Vagina (tissue), 2 donors: ENCODE data around the gene RPL27A.

Source experiments
- CTCF ChIP-seq, 3 experiments: fragments of 450-650 bp in 2 of 3; fragments of 200-600 bp in 1 of 3; sonication (generic) in 1 of 3; IDR thresholded peaks; one replicate each; pipeline ENCODE4 v1.5.1; 2017 to 2019; ENCODE audit warnings: antibody characterized with exemption in 3 of 3, mild to moderate bottlenecking in 2 of 3, moderate library complexity in 2 of 3
- POLR2A ChIP-seq, 2 donors: fragments of 450-650 bp; IDR thresholded peaks; one replicate each; pipeline ENCODE4 v1.6.1; 2017; ENCODE audit warnings: antibody characterized with exemption in 2 of 2, mild to moderate bottlenecking in 2 of 2, moderate library complexity in 2 of 2
- POLR2AphosphoS5 ChIP-seq, 2 donors: sonication (generic); formaldehyde crosslinking; IDR thresholded peaks; one replicate each; pipeline ENCODE4 v1.9.0; 2017; ENCODE audit warnings: antibody characterized with exemption in 2 of 2, mild to moderate bottlenecking in 2 of 2, low read depth in 1 of 2; ENCODE audit not compliant: insufficient read depth in 1 of 2

- no peak for TF ChIP-seq CTCF (IDR thresholded peaks at IDR 0.05)
- TF ChIP-seq POLR2AphosphoS5 (IDR thresholded peaks at IDR 0.05; ENCODE audit: insufficient read depth in 1 of 2, low read depth in 1 of 2), result no peak
- TF ChIP-seq POLR2A (IDR thresholded peaks at IDR 0.05), result no peak
These were observed 35.5 kb downstream of the RPL27A start for GRCh38 chr11:8717876-8718753.
